ENCODE data around the gene ATL3.
"Not testable (repeated sequence)": the region's sequence is repeated elsewhere in the genome, so short reads cannot be mapped to it uniquely, and the experiment has no call there.

Gene ATL3

DNA sequence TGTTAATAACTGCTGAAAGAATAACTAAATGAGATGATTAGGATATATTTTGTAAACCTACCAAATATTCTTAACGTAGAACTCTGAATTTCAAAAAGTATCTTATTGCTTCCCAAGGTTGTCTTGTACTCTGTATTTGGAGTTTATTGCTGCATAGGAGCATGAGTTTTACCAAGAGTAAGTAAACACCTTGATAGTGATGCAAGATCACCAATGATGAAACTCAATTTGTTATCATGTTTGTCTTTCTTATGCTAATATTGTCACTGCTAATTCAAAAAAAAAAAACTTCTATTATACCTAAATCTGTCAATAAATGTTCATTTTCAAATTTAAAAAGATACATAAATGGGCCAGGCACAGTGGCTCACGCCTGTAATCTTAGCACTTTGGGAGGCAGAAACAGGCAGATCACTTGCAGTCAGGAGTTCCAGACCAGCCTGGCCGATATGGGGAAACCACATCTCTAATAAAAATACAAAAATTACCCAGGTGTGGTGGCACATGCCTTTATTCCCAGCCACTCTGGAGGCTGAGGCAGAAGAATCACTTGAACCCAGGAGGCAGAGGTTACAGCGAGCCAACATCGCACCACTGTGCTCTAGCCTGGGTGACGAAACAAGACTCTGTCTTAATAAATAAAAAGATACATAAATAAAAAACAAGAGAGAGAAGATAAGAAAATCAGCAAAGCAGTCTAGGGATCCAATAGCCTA is 84.6 kb downstream of the ATL3 start:
- no peak for DNase-seq (ENCODE audit: low spot score)

DNA sequence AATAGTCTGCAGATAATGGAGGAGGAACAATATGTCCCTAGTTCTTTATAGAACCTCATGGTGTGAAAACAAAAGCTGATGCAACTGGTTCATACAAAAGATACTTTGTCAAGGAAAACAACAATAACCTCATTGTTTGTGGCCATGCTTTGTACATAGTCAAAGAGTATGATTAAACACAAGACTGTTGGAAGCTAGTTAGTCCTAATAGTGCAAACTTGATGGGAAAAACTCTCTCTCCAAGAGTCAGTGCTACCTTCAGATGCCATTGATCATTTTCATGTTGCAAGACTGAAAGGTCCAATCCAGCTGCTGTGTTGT is 87.9 kb downstream of the ATL3 start:
- no peak for DNase-seq (ENCODE audit: low spot score)

DNA sequence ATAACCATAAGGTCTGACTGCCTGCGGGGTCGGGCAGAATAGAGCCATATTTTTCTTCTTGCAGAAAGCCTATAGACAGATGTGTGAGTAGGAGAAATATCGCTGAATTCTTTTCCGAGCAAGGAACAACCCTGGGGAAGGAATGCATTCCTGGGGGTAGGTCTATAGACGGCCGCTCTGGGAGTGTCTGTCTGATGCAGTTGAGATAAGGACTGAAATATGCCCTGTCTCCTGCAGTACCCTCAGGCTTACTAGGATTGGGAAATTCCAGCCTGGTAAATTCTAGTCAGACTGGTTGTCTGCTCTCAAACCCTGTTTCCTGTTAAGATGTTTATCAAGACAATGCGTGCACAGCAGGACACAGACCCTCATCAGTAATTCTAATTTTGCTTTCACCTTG is 90.0 kb downstream of the ATL3 start:
- not testable (repeated sequence) for DNase-seq (ENCODE audit: low spot score)

DNA sequence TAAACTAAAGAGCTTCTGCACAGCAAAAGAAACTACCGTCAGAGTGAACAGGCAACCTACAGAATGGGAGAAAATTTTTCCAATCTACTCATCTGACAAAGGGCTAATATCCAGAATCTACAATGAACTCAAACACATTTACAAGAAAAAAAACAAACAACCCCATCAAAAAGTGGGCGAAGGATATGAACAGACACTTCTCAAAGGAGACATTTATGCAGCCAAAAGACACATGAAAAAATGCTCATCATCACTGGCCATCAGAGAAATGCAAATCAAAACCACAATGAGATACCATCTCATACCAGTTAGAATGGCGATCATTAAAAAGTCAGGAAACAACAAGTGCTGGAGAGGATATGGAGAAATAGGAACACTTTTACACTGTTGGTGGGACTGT is 92.3 kb downstream of the ATL3 start:
- DNase-seq (ENCODE audit: low spot score) = not testable (repeated sequence)

DNA sequence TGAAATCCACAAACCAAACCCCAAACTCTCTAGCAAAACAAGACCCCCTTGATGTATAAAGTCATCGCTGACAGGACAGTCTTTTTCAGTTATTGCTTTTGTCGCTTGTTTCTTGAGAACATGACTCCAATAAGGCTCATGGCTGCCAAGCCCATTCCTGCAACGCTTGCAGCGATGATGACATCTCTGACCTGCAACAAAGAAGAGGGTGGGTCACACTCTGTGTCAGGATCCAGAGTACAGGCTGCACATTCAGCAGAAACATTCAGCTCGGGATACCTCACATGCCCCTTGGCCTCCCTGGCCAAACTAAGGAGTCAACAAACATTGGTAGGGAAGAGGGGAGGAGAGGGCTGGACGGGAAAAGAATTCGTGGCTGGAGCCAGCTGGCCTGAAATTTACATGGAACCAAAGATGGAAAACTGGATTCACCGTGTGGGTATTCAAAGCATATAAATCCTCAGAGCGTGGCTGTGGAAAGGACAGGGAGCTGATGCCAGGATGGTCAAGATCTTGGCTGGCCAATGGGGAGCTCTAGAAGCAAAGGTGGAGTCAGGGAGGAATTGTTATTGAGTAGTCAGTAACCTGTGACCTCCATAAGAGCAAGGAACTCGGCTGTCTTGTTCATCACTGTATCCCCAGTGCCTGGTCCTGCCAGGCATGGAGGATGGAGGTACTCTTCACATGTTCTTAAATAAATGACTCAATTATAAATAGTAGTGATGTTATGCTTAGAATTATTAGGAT is 96.1 kb downstream of the ATL3 start:
- no peak for DNase-seq (ENCODE audit: low spot score)
